ENCODE measurements around the gene HOMER3. TPM values are rescaled to one million over a fixed set of nuclear protein-coding genes. Genes with fewer than 3 reads are reported as not detected.

Gene HOMER3
- total and polyA plus RNA-seq, 2 of the 13 experiments (the other 11 are each of a cell fraction or from before 2014, with no cell fraction given), result 21.3 to 27.3 TPM

GRCh38 chr19:18978616-18979015 lies 37.6 kb upstream of the HOMER3 start:
- TF ChIP-seq CEBPG (CRISPR knock-in tag; IDR thresholded peaks at IDR 0.05) (peak; percentile 58), ONECUT2 (CRISPR knock-in tag; IDR thresholded peaks at IDR 0.05) (0 out of 2 replicates have a peak, but pooled peaks have one; percentile 32), HOXA3 (CRISPR knock-in tag; IDR thresholded peaks at IDR 0.05) (0 out of 2 replicates have a peak, but pooled peaks have one; percentile 15), GATAD2A (CRISPR knock-in tag; IDR thresholded peaks at IDR 0.05) (peak; percentile 77), LCORL (IDR thresholded peaks at IDR 0.05) (no peak), LCORL (CRISPR knock-in tag; IDR thresholded peaks at IDR 0.05) (0 out of 2 replicates have a peak, but pooled peaks have one; percentile 26), CEBPB (IDR thresholded peaks at IDR 0.05; ENCODE audit: borderline replicate concordance, low read depth, low read length) (peak; percentile 63; the same call in 1 of the 2 replicates), HDAC2 (CRISPR knock-in tag; IDR thresholded peaks at IDR 0.05) (peak; percentile 51; the same call in 1 of the 2 replicates), HNF4A (CRISPR knock-in tag; IDR thresholded peaks at IDR 0.05) (peak; percentile 24; the same call in 1 of the 2 replicates), ETV5 (CRISPR knock-in tag; IDR thresholded peaks at IDR 0.05; ENCODE audit: borderline replicate concordance) (no peak), TFAP4 (IDR thresholded peaks at IDR 0.05; ENCODE audit: borderline replicate concordance, low read depth) (peak; percentile 88), PBX2 (CRISPR knock-in tag; IDR thresholded peaks at IDR 0.05) (0 out of 2 replicates have a peak, but pooled peaks have one; percentile 31), ZNF253 (CRISPR knock-in tag; IDR thresholded peaks at IDR 0.05; ENCODE audit: borderline replicate concordance) (no peak), HMGXB3 (CRISPR knock-in tag; IDR thresholded peaks at IDR 0.05; ENCODE audit: borderline replicate concordance) (0 out of 2 replicates have a peak, but pooled peaks have one; percentile 28), ZNF850 (CRISPR knock-in tag; conservative IDR thresholded peaks at IDR 0.05) (no peak), ZNF724P (CRISPR knock-in tag; IDR thresholded peaks at IDR 0.05; ENCODE audit: borderline replicate concordance) (no peak), HDAC1 (CRISPR knock-in tag; IDR thresholded peaks at IDR 0.05) (peak; percentile 9; the same call in 1 of the 2 replicates), ZMYM4 (CRISPR knock-in tag; IDR thresholded peaks at IDR 0.05) (0 out of 2 replicates have a peak, but pooled peaks have one; percentile 19), EED (CRISPR knock-in tag; IDR thresholded peaks at IDR 0.05) (no peak)
- Histone ChIP-seq H2AFZ (ENCODE audit: low read length) (no peak overlapping the region), H3K4me1 (ENCODE audit: insufficient read depth, low read length) (peaks cover 33% of the 10 kb centered on the region), H3K4me2 (ENCODE audit: low read depth, low read length) (peak overlapping the region; percentile 74), H3K36me3 (replicated peaks in 1 of 2; ENCODE audit: control insufficient read depth in 1 of 2, insufficient read depth in 2 of 2, low read length in 2 of 2) (no peaks in the 10 kb centered on the region), H4K20me1 (ENCODE audit: insufficient read depth, low read length) (no peaks in the 10 kb centered on the region), H3K79me2 (ENCODE audit: insufficient read depth, low read length) (no peaks in the 10 kb centered on the region), H3K27ac (ENCODE audit: extremely low read length, insufficient read depth, low read length) (no peak overlapping the region), H3K9ac (ENCODE audit: insufficient read depth, low read depth, low read length) (no peak overlapping the region), H3K9me3 (ENCODE audit: low read length) (no peaks in the 10 kb centered on the region), H3K4me3 (replicated peaks in 1 of 3; ENCODE audit: insufficient read depth in 1 of 3, low read depth in 2 of 3, low read length in 3 of 3) (peak overlapping the region in 1 of 3 experiments; percentile 59; a peak in 2 of 6 replicates), H3K27me3 (ENCODE audit: control insufficient read depth in 1 of 2, insufficient read depth in 2 of 2, low read length in 2 of 2) (peaks cover 0 to 14% of the 10 kb centered on the region in 2 experiments; a peak in 1 of 5 replicates)
- ChIA-PET POLR2A (no interaction called here), CTCF (ENCODE audit: low intra/inter-chr PET ratio, low total read pairs) (no interaction called here)
- no TSS peak for BruUV-seq (replicated peaks)
- intact Hi-C loops (cut with micrococcal nuclease; ENCODE audit: unreplicated experiment) (no loop called here), in situ Hi-C loops (cut with HindIII; ENCODE audit: extremely low pct_ligation_motif_present, low pct_unique_long_range_greater_than_20kb) (no loop called here)
- ATAC-seq, result peak; percentile 50
- WGBS (ENCODE audit: low lambda C conversion rate), result 0% methylated on average over 4 of the region's 7 CpGs
- FAIRE-seq, result peak; percentile 60
- DNase-seq (ENCODE audit: low spot score), result no peak
